Measurements from ENCODE around the gene ZNF469.

The ZNF469 gene

DNA sequence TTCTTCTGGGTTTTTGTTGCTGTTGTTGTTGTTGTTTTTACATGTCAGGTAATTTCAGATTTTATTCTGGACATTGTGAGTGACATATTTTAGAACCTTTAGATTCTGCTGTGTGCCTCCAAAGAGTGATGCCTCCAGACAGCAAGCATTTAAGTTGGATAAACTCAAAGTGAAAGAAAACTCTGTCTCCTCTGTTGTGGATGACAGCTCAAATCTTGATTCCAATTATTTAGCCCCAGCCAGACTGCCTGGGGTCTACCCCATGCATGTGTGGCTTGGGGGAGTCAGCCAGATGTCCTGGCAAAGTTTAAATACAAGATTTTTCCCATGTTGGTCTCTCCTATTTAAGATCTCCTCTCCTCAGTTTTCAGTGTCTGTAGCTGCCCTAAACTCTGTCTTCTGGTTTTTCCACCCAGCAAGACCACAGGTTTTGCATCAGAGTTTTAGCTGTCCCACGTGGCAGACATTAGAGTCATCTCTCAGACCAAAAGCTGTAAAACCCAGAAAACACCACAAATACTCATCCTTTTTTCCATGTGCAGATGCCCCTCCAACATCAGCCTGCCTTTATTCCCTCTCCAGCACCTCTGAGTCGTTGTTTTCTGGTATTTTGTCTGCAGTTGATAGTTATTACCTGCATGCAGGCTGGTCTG is 19.4 kb upstream of the ZNF469 start:
- no peak for DNase-seq

DNA sequence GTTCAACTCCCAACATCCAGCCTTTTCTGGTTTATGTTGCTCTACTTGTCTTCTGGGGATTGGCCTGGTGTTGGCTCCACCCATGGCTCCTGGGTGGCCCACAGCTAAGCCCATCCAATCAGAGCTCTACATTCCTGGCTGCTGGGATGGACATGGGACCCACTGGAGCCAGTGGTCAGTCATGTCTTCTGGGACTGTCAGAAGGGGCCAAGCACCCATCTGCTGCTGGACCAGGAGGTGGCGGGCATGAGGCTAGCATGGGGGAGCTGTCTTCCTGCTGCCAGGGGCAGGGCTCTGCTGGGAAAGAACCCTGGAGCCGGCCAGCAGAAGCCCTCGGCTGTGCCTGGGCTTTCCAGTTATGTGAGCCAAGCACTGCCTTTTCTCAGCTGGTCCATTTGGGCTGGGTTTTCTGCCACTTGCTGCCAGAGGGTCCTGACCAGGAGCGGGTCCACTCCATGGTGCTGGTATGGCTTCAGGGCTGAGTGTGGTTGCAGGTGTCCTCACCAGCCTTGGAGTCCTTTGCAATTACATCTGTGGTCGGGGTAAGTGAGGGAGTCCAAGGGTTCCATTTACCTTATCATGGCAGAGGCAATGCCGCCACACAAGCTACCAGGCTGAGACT is 17.4 kb upstream of the ZNF469 start:
- DNase-seq, result no peak

DNA sequence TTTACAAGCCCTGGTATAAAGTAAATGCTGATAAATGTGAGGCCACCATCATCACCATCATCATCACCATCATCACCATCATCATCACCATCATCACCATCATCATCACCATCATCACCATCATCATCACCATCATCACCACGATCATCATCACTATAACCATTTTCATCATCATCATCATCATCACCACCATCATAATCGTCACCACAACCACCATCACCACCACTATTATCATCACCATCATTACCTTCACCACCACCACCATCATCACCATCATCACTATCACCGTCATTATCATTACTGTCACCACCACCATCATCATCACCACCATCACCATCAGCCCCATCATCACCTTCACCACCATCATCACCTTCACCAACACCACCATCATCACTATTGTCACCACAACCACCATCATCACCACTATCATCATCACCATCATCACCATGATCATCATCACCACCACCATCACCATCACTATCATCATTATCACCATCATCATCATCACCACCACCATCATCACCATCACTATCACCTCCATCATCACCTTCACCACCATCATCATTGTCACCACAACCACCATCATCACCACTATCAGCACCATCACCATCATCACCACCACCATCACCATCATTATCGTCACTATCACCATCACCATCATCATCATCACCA is 16.6 kb upstream of the ZNF469 start:
- DNase-seq, result no peak

DNA sequence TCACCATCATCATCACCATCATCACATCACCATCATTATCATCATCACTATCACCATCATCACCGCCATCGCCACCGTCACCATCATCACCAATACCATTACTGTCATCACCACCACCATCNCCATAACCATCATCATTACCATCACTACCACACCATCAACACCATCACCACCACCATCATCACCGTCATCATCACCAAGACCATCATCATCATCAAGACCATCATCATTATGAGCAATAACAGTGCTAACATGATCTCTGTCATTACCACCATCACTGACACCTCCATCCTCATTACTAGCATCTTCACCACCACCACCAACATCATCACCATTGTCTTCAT is 16.1 kb upstream of the ZNF469 start:
- no peak for DNase-seq

DNA sequence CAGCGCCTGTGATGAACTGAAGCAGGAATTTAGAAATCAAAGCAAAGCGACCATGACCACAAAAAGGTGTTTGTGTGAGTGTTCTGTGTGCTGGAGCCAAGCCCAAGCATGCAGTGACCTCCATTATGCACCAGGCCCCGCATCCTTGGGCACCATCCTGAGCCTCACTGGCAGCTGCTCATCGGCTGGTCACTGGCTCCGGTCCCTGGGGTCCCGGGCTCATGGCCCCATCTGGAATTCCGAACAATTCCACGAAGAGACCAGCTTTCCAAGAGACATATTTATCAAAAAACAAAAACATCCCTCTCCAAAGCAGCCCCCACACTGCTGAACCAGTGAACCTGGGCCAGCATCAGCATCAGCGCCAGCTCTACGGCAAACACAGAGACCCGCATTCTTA is 15.2 kb upstream of the ZNF469 start:
- no peak for DNase-seq

DNA sequence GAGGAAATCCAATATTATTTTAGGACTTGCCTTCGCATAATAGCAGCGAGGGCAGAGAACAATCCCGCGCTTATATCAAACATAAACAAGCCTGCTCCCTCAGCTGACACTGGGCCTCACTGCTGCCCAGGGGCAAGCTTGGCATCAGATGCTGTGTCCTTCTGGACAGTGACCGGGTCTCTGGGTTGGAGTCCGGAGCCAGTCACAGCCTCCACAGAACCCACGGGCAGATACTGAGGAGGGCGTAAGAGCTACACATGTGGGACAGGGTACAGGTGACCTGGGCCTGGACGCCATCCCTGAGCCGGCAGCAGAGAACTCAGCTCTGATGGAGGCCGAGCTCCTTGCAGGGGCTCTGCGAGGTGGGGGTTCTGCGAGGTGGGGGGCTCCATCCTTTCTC is 14.7 kb upstream of the ZNF469 start:
- no peak for DNase-seq

DNA sequence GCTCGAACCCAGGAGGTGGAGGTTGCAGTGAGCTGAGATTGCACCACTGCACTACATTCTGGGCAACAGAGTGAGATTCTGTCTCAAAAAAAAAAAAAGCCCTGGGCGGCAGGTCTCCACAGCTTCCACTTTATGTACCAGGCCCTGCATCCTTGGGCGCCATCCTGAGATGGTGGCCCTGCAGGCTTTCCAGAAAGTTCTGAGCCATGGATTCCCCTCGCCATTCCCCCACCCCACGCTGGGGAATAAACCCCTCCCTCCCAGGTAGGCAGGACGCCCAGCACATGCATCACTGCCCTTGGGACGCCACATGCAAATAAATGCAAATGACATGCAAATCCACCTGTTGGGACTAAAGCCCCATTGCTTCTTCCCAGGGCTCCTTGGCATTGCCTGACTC is 13.8 kb upstream of the ZNF469 start:
- DNase-seq, result no peak

DNA sequence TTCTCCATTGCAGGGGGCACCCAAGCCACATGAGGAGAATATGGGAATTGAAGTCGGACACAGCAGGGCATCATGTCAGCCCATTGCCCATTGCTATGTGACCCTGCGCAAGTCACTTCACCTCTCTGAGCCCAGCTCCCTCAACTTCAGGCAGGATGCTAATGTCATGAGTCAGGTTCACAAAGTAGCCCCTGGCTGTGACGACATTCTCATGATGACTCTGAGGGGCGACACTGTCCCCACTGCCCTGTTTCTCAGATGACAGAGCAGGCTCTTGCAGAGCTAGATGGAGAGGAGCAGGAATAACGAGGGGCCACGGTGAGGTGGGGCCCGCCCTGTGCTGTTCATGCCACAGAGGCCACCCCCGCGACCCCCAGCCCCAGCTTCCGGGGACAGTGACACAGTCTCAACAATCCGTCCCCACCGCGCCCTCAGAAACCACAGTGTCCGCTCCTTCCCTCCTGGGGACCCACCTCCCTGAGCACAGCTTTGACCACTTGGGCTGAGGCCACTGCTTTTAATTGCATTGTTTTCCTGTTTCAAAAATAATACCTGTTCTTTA is 13.2 kb upstream of the ZNF469 start:
- no peak for DNase-seq

DNA sequence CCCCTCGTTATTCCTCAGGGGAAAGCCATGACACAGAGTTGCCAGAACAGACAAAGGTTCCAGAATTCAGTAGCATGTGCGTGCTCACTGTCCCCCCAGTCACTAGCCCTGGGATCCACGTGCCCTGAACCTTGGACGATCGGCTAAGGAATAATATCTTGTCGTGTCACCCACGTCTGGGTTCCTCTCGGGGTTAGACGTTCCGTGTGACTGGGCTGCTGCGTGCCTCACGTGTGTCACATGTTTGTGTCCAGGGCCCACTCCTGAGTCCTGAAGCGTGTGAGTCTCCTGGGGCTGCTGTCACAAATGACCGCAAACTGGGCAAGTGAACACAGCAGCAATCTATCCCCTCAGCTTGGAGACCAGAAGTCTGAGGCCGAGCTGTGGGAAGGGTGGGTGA is 12.4 kb upstream of the ZNF469 start:
- no peak for DNase-seq

DNA sequence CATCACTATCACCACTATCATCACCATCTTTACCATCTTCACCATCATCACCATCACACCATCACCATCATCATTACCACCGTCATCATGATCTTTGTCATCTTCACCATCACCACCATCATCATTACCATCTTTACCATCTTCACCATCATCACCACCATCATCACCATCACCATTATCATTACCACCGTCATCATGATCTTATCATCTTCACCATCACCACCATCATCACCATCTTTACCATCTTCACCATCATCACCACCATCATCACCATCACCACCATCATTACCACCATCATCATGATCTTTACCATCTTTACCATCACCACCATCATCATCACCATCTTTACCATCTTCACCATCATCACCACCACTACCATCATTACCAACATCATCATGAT is 10.2 kb upstream of the ZNF469 start:
- DNase-seq, result no peak

DNA sequence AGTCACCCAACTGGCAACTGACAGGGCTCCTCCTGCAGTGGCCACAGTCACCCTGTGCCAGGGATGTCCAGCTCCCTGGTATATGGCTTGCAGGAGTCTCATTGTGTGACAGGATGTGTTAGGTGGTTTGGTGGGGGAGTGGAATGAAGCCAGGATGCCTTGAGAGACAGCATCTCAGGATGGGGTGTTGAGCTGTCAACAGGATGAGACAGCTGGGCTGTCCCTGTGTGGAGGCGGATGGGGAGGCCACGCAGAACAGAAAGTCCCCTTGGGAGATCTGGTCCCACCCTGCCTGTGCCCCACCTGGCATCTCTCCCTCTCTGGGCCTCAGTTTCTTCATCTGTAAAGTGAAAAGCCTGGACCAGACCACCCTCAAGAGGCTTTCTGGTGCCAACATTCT is 9.5 kb upstream of the ZNF469 start:
- no peak for DNase-seq

DNA sequence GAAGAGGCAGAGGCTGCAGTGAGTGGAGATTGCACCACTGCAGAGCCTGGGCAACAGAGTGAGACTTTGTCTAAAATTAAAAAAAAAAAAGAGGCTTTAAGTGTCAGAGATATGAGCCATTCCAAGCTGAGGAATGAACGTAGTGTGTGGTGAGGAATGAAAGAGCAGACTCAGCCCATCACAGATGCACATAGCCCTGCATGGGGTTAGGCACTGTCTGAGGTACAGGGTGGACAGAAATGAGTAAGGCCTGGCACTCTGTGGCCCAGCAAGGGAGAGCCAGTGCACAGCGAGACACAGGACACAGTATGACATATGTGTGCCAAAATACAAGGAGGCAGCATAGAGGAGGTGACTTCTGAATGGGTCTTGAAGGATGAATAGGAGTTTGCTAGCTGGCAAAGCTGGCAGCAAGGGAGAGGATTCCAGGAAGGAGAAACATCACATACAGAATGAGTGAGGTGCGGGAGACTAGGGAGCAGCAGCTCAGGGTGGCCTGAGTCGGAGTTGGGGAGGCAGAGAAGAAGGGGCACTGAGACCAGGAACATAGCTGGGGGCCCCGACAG is 8.7 kb upstream of the ZNF469 start:
- no peak for DNase-seq

DNA sequence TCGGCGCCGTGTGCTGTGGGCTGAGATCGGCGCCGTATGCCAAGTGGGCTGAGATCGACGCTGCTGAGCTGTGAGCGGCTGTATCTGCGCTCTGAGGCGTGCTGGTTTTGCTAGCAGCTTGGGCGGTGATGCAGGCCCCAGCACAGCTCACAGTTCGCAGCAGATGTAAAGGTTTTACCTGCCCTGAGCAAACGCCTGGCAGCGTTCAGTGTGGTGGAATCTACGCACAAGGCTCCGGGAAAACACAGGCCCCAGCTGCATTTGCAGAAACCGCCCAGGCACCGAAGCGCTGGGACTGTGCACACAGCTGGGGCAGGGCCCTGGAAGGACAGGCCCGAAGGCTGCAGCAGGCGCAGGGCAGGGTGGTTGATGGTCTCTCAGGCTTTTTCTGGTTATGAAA is 8.0 kb upstream of the ZNF469 start:
- DNase-seq, result no peak

DNA sequence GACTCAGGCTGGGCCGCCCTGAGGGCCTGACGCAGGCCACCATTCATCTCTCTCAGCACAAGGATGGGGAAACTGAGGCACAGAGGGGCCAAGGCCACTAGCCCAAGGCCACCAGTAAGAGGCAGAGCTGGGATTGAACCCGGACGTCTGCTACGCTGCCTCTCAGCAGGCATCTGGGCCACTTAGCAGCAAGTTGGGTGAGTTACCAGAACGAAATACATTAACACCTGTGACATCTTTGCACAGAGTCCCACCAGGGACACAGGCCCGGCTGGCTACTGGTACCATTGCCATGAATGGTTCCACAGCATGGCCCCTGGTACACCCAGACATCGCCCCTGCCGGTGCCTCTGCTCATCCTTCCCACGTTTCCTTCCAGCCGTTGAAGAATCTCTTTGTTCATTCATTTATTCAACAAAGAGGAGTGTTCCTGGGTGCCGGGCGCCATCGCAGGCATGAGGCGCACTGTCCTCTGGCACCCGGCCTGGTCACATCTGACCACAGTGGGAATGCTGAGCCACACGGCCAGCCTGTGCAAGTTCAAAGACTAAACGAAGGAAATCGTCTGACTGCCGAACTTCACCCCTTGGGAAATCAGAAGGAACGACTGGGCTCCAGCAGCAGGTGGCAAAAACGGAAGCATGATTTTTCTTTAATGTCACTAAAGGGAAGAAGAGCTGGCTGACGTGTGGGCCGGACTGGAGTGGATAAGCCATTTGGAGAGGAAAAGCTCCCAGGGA is 7.4 kb upstream of the ZNF469 start:
- no peak for DNase-seq

DNA sequence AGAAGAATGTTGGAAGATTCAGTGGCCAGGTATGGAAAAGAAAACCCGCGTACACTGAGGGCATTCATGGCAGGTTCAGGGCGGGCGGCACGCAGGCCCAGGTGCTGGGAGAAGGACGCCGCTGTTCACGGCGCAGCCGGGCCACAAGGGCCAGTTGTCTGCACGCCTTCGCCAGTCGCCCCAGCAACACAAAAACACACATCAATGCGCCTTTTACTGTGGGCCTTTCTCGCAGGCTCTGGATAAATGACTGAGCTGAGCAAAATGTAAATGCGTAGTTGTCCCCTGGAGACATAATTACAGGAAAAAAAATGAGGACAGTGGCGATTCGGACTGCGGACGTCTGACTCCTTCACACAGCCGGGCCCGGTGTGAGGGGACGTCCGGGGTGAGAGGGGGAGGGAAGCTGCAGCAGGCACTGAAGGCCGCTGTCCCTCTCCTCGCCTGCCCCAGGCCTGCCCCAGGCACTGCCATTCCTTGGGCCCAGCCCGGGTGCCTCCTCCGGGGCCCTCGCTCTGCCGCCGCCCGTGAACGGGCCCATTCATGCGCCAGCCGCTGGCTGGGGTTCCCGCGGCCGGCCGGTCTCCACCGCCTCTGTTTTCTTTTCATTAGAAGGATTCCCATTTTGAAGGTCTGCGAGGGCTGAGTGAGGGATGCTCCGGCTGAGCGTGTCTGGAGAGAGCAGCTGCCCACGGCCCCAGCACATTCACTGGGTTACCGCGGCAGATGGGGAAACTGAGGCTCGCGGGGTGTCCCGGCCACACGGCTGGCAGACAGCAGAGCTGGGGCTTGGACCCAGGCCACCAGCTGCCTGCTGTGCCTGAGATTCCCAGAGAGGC is 6.5 kb upstream of the ZNF469 start:
- DNase-seq, result no peak

DNA sequence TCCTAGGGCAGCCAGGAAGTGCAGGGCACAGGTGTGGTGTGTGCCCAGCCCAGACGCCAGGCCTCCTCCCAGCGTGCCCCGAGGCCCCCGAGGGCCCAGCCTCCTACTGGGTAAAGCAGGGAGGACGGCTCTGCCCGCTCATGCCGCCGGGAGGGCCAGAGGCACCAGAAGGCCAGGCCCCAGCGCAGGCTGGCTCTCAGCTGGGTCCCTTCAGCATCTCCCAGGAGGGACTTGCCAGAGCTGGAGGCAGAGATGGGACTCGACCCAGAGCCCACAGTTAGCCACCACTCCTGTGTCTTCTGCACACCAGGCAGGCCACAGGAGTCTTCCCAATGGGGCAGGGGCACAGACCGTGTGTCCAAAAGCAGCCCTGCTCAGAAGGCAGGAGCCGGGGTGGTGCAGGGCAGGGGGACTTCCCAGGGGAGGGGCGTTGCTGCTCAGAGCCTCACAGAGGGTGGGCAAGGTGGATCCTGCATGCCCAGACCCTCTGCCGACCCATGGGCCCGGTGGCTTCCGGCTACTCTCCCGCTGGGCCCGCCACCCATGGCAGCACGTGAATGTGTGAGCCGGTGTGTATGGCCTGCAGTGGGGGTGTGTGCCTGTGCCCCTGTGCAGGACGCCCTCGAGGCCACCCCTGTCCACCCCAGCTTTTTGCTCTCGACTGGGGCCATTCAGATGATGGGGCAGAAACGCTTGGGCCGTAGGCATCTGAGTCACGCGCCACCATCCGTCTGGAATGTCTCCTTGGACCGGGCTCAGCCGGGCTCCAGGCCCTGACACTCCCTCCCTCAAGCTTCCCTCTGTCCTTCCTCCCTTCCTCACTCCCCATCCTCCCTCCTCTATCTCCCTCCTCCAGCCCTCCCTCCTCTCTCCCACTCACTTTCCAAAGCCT is 5.7 kb upstream of the ZNF469 start:
- no peak for DNase-seq

DNA sequence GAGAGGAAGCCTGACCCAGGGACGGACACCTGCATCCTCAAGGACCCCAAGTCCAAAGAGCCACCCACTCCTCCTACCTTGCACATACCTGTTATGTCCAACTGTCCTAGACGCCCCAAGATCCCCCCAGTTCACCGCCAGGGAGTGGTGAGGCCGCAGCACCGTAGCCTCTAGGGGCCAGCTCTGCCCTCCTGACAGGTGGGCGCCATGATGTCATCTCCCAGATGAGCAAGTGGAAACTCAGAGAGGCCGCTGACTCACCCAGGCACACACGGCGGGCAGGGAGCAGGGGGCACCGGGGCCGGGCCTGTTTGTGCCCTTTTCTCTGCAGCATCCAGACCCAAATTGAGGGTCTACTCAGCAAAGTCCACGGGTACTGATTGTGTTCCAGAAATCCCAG is 4.8 kb upstream of the ZNF469 start:
- DNase-seq, result no peak

DNA sequence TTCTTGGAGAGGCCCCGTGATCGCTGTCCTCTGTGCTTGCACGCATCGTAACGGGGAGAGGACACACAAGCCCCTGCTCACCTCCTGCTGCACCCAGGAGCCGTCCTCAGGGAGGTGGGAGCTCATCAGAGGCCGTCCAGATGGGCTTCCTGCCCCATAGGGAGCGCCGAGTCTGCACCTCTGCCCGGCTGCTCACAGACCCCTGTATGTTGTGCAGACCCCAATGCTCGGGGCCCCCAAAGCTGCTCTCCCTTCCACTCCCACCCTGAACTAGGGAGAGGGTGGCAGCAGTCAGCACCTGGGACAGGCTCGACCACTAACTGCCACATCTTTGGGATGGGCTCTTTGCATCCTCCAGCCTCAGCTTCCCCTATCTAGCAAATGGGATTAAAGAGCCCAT is 4.4 kb upstream of the ZNF469 start:
- no peak for DNase-seq

DNA sequence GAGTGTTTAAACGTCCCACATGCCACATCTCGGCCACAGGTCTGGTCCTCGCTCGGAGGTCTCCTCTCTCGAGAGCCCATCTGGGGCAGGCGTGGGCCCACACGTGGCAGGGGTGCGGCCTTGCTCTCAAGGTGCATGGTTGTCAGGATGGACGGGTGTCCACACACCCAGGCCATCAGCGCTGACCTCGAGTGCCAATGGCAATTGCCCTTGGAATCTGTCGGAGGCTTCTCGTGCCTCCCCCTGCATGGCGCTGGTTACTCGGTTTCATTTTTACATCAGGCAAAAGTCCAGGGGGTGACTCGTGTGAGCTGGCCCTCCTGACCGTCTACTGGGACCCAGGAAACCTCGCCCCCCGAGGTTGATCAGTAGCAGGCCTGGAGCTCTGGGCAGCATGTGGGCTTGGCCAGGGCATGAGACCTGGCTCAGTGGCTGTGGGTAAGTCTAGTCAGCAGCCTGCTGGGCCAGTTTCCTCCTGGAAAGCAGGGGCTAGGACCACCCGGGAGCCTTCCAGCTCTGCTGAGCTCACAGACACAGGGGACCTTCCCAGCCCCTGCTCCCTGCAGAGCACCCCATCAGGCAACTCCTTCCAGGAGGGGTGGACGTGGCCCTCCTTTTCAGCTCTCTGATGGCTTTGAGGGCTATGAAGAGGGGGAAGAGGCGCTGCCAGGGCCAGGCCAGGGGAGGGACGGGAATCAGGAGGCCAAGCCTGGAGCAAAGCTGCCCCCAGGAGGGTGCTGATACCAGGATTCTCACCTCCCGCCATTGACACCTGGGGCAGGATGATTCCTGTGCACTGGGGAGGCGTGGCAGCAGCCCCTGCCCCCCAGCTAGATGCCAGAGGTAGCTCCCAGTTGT is 3.7 kb upstream of the ZNF469 start:
- DNase-seq, result no peak

DNA sequence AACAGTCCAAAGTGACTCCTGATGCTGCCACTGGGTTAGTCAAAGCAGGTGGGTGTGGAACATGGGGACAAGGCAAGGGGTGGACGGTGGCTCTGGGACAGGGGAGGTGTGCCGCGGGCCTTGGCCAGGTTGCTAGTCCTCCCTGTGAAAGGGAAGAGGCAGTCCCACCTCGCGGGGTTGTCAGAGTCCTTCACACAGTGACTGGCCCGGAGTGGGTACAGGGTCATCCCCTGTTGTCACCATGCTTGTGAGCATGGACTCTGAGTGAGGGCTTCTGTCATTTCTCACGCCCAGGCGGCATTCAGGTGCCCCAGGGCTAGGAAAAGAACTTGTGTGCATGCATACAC is 3.1 kb upstream of the ZNF469 start:
- no peak for DNase-seq

DNA sequence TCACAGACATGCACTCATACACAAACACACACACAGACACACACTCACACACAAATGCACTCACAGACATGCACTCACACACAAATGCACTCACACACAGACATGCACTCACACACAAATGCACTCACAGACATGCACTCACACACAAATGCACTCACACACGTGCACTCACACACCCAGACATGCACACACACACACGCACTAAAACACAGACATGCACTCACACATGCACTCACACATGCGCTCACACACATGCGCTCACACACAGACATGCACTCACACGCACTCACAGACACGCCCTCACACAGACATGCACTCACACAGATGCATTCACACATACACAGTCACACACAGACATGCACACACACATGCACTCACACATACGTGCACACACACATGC is 2.7 kb upstream of the ZNF469 start:
- DNase-seq, result no peak

All from fibroblast of skin of right quadriceps (primary cell).